ENCODE results near the gene EDN1. TPM values are rescaled to one million over a fixed set of nuclear protein-coding genes. Genes with fewer than 3 reads are reported as not detected.

Gene EDN1
- total and polyA plus RNA-seq, 2 of the 13 experiments (the other 11 are each of a cell fraction or from before 2014, with no cell fraction given), result 0.15 to 1.2 TPM

GRCh38 chr6:12332750-12333079 is 42.6 kb downstream of the EDN1 start (continued):
- TF ChIP-seq ZNF362 (CRISPR knock-in tag; IDR thresholded peaks at IDR 0.05; ENCODE audit: borderline replicate concordance) (peak; percentile 66), HDAC2 (CRISPR knock-in tag; IDR thresholded peaks at IDR 0.05) (0 out of 2 replicates have a peak, but pooled peaks have one; percentile 6)

GRCh38 chr6:12333128-12333527 is 43.0 kb downstream of the EDN1 start:
- no TSS peak for BruUV-seq (replicated peaks)
- Histone ChIP-seq H3K79me2 (ENCODE audit: insufficient read depth, low read length) (no peaks in the 10 kb centered on the region), H3K9me3 (ENCODE audit: low read length) (no peaks in the 10 kb centered on the region), H3K27me3 (ENCODE audit: control insufficient read depth in 1 of 2, insufficient read depth in 2 of 2, low read length in 2 of 2) (no peaks in the 10 kb centered on the region), H3K4me3 (replicated peaks in 1 of 3; ENCODE audit: insufficient read depth in 1 of 3, low read depth in 2 of 3, low read length in 3 of 3) (no peak overlapping the region), H3K9ac (ENCODE audit: insufficient read depth, low read depth, low read length) (no peak overlapping the region), H3K27ac (ENCODE audit: extremely low read length, insufficient read depth, low read length) (no peak overlapping the region), H3K36me3 (replicated peaks in 1 of 2; ENCODE audit: control insufficient read depth in 1 of 2, insufficient read depth in 2 of 2, low read length in 2 of 2) (no peaks in the 10 kb centered on the region), H3K4me2 (ENCODE audit: low read depth, low read length) (no peak overlapping the region), H4K20me1 (ENCODE audit: insufficient read depth, low read length) (no peaks in the 10 kb centered on the region), H2AFZ (ENCODE audit: low read length) (no peak overlapping the region), H3K4me1 (ENCODE audit: insufficient read depth, low read length) (peaks cover 83% of the 10 kb centered on the region)
- intact Hi-C loops (cut with micrococcal nuclease; ENCODE audit: unreplicated experiment), result no loop called here
- POLR2A ChIA-PET, result interaction anchor here (0.9 to 2.7 kb wide), 5 partner anchors 9 to 32 kb away, joined by 3 to 17 read pairs (median 7); no protein-coding TSS in a partner anchor
- in situ Hi-C loops (cut with HindIII; ENCODE audit: extremely low pct_ligation_motif_present, low pct_unique_long_range_greater_than_20kb), result no loop called here
- CTCF ChIA-PET (ENCODE audit: low intra/inter-chr PET ratio, low total read pairs), result no interaction called here
- ATAC-seq (no peak), DNase-seq (ENCODE audit: low spot score) (no peak), FAIRE-seq (no peak)
- 80% methylated on average over 1 of the region's 1 CpG for WGBS (ENCODE audit: low lambda C conversion rate)
- TF ChIP-seq FOXJ3 (CRISPR knock-in tag; IDR thresholded peaks at IDR 0.05; ENCODE audit: borderline replicate concordance), result no peak
- no peak for TF ChIP-seq TIGD3 (CRISPR knock-in tag; IDR thresholded peaks at IDR 0.05; ENCODE audit: borderline replicate concordance)
- TF ChIP-seq ZNF772 (CRISPR knock-in tag; IDR thresholded peaks at IDR 0.05), result no peak
- TF ChIP-seq EHMT2 (IDR thresholded peaks at IDR 0.05; ENCODE audit: borderline replicate concordance, low read depth, low read length), result no peak
- TF ChIP-seq ZNF737 (CRISPR knock-in tag; IDR thresholded peaks at IDR 0.05; ENCODE audit: borderline replicate concordance), result no peak
- no peak for TF ChIP-seq SMAD1 (CRISPR knock-in tag; IDR thresholded peaks at IDR 0.05; ENCODE audit: borderline replicate concordance, low read depth)
